ENCODE measurements around the gene GPLD1. TPM values are rescaled to one million over a fixed set of nuclear protein-coding genes. Genes with fewer than 3 reads are reported as not detected.
"Not testable (repeated sequence)": the region's sequence is repeated elsewhere in the genome, so short reads cannot be mapped to it uniquely, and the experiment has no call there.

GPLD1 gene
- total RNA-seq, 1 donor from 2014 or later = 1.0 TPM

DNA sequence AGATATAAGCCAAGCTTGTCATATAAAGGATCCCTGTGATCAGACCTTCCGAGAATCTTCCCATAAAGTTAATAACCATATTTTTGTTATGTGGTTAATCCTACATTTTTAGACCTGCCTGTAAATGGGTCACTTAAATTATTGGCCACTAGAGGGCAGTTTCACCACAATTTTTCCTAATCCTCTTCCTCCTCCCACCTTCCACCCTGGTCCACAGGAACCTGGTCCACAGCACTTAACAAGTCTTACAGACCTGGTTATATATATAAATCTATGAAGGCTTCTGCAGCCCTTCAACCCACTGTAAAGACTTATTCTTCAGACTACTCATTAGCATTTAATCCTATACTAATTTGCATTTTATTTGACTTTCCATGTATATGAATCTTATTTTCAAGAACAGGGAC, 58.3 kb downstream of the GPLD1 start:
- ATAC-seq (ENCODE audit: poor library complexity) = peak; percentile 83
- no peak for DNase-seq
- intact Hi-C loops (cut with DNase I) = loop anchor here (10.0 kb wide), 1 partner anchor 84 kb away; no protein-coding TSS in a partner anchor

DNA sequence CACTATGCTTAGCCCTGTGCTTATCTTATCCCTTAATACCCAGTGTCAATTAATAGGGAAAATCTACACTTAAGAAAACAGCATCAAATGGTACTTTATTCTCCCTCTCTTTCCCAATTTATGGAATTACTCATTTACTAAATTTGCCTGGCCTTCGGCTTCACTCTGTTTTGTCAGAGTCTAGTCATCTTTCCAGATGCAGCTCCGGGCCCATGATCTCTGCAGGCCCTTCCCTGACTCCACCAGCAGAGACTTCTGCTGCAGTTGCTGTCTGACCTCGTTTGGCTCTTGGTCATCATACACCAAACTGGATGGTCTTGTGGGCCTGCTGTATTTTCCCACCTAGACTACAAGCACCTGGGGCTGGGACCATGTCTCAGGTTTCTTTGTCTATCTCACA, 59.3 kb downstream of the GPLD1 start:
- intact Hi-C loops (cut with DNase I) = loop anchor here (10.0 kb wide), 1 partner anchor 85 kb away; no protein-coding TSS in a partner anchor
- DNase-seq (no peak), ATAC-seq (ENCODE audit: poor library complexity) (no peak)

DNA sequence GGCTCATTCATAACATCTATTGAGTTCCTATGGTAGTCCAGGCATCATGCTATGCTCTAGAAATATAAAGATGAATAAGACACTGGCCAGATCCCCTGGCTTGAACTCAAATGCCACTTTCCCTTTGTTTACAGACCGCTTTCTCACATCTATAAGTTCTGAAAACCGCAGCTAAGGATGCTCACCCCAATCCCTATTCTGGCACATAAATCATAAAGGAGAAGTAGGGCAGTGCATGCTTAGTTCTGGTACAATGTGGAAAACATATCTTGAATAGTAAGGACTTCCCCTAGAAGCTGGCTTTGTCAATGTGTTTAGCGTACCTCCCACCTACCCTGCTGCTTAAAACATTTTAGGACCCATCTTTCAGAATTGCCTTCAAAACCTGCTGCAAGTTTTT, 60.2 kb downstream of the GPLD1 start:
- ATAC-seq (ENCODE audit: poor library complexity) (no peak), DNase-seq (no peak)
- intact Hi-C loops (cut with DNase I) = loop anchor here (10.0 kb wide), 1 partner anchor 276 kb away; no protein-coding TSS in a partner anchor

DNA sequence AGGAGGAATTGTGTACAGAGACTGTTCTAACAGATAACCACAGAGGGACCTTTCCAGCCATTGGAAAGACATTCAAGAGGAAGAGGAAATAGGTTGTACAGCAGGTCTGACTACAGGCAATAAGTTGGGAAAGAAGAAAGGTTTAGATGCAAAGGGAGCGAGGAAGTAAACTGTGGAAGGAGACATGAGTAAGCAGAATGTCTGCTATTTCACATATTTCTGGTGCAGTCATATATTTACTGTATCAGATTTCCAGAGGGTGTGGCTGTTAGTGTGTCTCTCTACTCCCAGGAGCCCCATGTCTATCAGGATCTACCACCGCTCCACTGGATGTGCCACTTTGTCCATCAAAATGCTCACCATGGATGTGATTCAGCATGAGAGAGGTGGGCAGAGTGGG, 60.8 kb downstream of the GPLD1 start:
- no peak for DNase-seq
- intact Hi-C loops (cut with DNase I) = loop anchor here (10.0 kb wide), 1 partner anchor 276 kb away; no protein-coding TSS in a partner anchor
- no peak for ATAC-seq (ENCODE audit: poor library complexity)

DNA sequence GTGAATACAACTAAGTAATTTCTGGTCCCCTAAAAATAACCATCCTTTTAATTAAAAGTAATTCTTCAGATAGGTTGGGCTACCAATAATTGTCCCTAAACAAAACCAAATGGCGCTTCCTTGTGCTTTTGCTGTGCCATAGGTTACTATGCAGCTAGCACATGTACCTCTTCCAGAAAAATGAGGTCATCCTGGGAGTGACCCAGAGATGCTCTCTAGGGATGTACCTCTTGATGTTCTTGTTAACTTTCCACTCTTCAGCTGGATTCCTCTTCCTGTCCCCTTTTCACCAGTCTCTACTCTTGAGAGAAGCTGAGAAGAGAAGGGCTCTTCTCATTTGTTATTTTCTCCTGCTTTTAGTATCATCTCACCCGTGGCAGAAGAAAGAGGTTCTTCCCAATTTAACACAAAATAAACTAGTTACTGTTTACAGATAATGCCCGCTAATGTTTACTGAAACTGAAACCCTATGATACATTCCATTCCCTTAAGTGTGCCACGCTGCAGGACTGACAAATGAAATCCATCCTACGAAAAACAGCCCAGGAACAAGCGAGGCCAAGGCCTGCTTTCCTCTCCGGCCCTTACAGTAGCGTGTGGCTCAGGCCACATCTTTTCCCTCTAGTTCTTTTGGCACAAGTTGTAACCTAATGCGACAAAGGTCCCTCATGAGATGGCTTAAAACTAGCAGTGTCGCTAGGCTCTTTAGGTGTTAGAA, 62.5 kb downstream of the GPLD1 start:
- intact Hi-C loops (cut with DNase I) = loop anchor here (10.0 kb wide), 1 partner anchor 278 kb away; no protein-coding TSS in a partner anchor
- ATAC-seq (ENCODE audit: poor library complexity) (no peak), DNase-seq (no peak)

DNA sequence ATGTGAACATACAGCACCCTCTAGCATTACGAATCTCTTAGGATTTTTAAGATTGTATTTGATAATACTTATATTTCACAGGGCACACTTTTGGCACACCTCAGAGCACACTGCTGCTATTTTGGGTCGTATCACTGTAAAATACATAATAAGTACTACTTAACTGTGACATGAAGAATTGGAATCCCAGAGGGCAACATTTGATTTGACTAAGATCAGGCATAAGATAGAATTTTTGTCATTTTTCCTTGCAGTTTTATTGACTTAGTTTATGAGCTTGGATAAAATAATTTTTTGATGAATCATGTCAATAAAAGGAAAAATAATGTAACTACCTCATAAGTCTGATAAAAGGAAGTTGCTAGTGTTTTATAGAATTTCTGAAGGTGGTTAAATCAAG, 64.3 kb downstream of the GPLD1 start:
- intact Hi-C loops (cut with DNase I) = loop anchor here (10.0 kb wide), 1 partner anchor 280 kb away; no protein-coding TSS in a partner anchor
- DNase-seq = no peak
- ATAC-seq (ENCODE audit: poor library complexity) = no peak

DNA sequence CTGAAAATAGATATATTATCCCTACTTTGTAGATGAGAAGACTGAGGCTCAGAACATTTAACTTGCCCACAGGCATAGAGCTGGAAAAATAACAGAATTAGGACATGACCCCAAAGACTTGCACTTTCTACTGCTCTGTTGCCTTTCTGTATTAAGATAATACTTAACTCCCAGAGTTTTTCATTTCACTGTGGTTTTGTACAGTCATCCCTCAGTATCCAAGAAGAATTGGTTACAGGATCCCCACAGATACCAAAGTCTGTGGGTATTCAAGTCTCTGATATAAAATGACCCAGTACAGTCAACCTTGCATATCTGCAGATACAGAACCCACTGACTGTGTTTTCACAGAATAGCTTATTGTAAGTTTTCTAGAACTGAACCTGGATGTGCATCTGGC, 69.9 kb downstream of the GPLD1 start:
- no peak for DNase-seq
- intact Hi-C loops (cut with DNase I) = no loop called here
- ATAC-seq (ENCODE audit: poor library complexity) = no peak

DNA sequence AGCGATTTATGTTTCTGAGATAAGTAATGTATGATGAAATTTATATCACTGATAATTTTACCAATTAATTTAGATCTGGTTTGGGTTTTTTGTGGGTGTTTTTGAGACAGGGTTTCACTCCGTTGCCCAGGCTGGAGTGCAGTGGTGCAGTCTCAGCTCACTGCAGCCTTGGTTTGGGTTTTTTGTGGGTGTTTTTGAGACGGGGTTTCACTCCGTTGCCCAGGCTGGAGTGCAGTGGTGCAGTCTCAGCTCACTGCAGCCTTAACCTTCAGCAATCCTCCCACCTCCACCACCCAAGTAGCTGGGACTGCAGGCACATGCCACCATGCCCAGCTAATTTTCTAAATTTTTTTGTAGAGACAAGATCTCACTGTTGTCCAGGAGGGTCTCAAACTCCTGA, 73.6 kb downstream of the GPLD1 start:
- intact Hi-C loops (cut with DNase I) = no loop called here

DNA sequence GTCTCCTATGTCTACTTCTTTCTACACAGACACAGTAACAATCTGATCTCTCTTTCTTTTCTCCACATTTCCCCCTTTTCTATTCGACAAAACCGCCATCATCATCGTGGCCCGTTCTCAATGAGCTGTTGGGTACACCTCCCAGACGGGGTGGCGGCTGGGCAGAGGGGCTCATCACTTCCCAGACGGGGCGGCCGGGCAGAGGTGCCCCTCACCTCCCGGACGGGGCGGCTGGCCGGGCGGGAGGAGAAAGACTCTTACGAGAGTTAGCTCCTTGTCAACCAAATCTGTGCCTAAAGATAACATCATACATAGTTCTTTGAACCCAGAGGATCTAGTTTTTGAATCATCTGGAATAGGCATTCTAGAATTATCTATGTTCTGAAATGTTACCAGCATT, 74.8 kb downstream of the GPLD1 start:
- ATAC-seq (ENCODE audit: poor library complexity); intact Hi-C loops (cut with DNase I); DNase-seq: not testable (repeated sequence)

More for the DNA sequence above, 73.6 kb downstream of the GPLD1 start:
- no peak for DNase-seq
- no peak for ATAC-seq (ENCODE audit: poor library complexity)

DNA sequence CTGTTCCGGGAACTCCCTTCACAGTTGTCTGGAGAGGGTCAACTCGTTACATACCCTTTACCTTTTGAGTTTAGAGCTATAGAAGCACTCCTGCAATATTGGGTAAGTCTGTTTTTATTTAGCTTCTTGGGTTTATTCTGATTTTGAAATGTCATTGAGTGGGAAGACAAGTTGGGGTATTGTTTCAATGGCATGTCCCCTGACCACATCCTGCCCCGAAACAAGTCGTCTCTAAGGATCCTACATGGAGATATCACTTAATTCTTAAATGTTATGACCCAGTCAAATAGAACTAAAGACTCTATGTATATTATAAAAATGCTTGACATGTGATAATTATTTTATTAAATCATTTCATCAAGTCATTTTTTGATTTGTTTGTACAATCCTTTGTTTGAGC, 77.1 kb downstream of the GPLD1 start:
- no peak for DNase-seq
- no peak for ATAC-seq (ENCODE audit: poor library complexity)
- intact Hi-C loops (cut with DNase I) = no loop called here

DNA sequence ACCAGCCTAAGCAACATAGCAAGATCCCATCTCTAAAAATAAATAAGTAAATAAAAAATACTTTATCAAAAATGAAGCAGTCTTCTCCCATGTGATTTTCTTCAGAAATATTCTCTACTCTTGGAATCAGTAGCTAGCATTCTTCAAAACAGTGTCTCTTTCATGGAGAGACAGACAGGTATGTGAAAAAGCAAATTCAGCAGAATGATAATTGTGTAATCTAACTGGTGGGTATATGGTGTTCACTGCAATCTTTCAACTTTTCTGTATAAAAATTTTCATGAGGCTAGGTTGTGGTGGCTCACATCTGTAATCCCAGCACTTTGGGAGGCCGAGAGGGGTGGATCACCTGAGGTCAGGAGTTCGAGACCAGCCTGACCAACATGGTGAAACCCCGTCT, 78.8 kb downstream of the GPLD1 start:
- DNase-seq (no peak), ATAC-seq (ENCODE audit: poor library complexity) (no peak)
- intact Hi-C loops (cut with DNase I) = no loop called here

DNA sequence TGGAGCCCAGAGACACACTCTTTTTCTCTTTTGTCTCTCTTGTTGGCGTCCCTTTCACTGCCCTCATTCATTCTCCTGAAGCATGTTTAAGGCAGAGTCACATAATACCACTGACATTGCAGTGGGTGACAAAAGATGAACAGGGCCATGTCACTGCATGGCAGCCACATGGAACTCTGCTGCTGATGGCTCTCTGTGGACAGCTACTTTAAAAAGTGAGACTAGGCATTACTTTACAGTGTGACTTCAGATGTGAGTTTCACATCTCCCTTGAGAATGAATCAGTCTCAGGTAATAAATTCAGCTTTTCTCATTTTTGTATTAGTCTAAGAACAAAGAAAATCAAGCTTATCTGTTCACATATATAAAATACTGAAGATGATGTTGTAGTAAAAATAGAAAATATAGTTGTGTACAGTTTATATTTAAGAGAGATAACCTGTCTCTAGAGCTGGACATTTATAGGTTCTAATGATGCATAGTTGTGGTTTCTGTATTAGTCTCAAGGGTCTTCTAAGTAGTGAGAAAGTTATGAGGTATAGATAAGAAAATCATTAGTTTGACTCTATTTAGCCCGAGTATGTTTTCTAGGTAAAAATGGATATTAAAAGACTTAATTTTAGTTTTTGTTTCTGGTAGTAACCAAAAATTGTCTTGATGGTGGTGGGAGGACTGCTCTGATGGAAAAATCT, 80.5 kb downstream of the GPLD1 start:
- no peak for DNase-seq
- intact Hi-C loops (cut with DNase I) = no loop called here
- ATAC-seq (ENCODE audit: poor library complexity) = no peak

DNA sequence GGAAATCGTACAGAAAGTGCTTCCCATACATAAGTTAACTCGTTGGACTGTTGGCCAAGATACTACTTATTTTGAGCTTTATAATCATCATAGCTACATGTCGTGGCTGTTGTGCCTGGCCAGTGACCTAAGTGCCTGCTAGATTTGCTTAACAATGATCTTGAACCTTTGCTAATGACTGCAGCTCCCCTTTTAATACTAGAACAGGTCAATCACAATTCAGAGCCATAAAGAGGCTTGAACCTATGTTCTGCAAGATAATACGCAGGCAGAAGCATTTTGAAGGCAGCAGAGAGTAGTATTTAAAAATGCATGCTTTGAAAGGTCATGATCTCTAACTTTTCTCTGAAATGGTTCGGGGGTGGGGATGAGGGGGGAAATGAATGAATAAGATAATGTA, 84.1 kb downstream of the GPLD1 start:
- ATAC-seq (ENCODE audit: poor library complexity) (no peak), DNase-seq (no peak)
- intact Hi-C loops (cut with DNase I) = no loop called here

DNA sequence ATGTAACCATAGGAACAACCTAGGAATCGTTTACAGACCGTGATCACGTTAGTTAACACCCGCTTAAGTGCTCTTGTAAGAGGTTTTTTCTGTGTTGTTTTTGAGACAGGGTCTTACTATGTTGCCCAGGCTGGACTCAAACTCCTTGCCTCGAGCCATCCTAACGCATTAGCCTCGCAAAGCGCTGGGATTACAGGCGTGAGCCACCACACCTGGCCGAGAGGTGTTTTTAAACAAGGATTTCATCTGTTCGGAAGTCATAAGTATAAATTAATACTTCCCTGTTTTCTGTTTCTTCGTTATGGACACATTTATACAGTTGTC, 85.9 kb downstream of the GPLD1 start:
- DNase-seq = no peak
- intact Hi-C loops (cut with DNase I) = no loop called here
- no peak for ATAC-seq (ENCODE audit: poor library complexity)

DNA sequence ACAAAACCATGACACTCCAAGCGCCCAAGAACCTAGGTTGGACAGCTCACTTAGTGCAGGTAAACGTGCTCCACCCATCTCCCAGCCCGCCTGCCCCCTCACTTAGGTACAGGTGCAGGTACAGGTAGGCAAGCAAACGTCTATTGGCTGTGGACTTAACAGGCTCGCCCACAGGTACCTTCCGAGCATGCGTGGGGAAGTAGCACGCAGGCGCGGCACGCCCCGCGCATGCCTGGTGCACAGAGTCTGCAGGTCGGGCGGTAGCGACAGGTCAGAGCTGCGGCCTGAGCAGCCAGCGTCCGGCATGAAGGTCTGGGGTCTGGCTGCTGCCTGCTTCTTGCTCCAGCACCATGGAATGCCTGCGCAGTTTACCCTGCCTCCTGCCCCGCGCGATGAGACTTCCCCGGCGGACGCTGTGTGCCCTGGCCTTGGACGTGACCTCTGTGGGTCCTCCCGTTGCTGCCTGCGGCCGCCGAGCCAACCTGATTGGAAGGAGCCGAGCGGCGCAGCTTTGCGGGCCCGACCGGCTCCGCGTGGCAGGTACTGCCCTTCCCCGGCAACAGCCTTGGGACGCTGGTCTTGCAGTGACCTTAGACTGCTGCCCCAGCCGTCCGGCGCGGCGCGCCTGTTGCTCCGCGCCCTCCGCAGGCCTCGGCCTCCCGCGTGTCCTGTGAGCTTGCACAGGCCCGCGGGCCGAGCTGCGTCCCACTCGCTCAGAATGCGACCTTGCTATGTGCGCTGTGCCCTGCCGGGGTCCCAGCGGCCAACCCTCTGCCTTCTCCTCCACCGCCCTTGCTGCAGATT, 86.5 kb downstream of the GPLD1 start, which contains the start of gene MRS2:
Gene MRS2, plus strand, starts transcription at position 240 of the 804 bp plus-strand sequence. Its CDS starts 111 bp downstream, at position 351.
- peak; percentile 100 for ATAC-seq (ENCODE audit: poor library complexity)
- intact Hi-C loops (cut with DNase I) = no loop called here
- DNase-seq = peak; percentile 92

DNA sequence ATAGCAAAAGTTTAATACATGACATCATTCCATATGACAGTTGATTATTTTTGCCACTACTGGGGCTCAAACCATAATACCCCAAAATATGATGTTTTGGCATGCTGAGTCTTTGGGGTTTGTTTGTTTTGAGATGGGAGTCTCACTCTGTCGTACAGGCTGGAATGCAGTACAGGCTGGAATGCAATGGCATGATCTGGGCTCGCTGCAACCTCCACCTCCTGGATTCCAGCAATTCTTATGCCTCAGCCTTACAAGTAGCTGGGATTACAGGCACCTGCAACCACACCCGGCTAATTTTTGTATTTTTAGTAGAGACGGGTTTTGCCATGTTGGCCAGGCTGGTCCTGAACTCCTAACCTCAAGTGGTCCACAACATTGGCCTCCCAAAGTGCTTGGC, 87.9 kb downstream of the GPLD1 start:
- DNase-seq = no peak
- intact Hi-C loops (cut with DNase I) = no loop called here
- ATAC-seq (ENCODE audit: poor library complexity) = no peak

DNA sequence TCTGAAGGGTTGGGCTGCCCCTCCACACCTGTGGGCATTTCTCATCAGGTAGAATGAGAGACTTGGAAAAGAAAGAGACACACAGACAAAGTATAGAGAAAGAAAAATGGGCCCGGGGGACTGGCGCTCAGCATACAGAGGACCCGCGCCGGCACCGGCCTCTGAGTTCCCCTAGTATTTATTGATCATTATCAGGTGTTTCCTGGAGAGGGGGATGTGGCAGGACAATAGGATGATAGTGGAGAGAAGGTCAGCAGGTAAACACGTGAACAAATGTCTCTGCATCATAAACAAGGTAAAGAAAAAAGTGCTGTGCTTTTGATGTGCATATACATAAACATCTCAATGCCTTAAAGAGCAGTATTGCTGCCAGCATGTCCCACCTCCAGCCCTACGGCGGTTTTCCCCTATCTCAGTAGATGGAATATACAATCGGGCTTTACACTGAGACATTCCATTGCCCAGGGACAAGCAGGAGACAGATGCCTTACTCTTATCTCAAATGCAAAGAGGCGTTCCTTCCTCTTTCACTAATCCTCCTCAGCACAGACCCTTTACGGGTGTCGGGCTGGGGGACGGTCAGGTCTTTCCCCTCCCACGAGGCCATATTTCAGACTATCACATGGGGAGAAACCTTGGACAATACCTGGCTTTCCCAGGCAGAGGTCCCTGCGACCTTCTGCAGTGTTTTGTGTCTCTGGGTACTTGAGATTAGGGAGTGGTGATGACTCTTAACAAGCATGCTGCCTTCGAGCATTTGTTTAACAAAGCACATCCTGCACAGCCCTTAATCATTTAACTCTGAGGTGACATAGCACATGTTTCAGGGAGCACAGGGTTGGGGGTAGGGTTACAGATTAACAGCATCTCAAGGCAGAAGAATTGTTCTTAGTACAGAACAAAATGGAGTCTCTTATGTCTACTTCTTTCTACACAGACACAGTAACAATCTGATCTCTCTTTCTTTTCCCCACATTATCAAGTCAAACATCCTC, 89.0 kb downstream of the GPLD1 start:
- ATAC-seq (ENCODE audit: poor library complexity); intact Hi-C loops (cut with DNase I); DNase-seq: not testable (repeated sequence)

DNA sequence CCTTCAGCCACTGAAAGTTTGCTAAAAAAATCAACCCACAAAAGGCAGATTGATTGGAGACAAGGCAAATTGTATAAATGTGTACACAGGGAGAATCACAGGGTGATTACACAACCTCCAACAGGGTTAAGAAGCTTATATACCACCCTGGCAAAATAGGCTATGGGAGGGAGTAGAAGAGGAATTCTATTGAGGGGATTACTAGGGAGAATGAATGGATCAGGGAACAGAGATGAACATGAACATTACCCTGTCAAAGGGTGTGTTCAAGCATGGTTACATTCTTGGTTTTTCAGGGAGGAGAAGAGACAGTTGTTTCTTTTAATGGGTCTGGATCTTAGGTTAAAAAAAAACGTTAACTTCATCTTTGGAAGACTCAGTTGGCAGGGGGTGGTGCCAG, 91.7 kb downstream of the GPLD1 start:
- ATAC-seq (ENCODE audit: poor library complexity) (no peak), DNase-seq (no peak)
- intact Hi-C loops (cut with DNase I) = no loop called here
